ENCODE measurements around the gene KPNB1.

The KPNB1 gene

GRCh38 chr17:47670064-47670463, 20.3 kb downstream of the KPNB1 start:
- TF ChIP-seq KLF7 (tag by site-specific recombination; IDR thresholded peaks at IDR 0.05; ENCODE audit: borderline replicate concordance) (no peak), PRDM1 (tag by site-specific recombination; IDR thresholded peaks at IDR 0.05) (0 out of 2 replicates have a peak, but pooled peaks have one; percentile 31), ZBTB8A (tag by site-specific recombination; IDR thresholded peaks at IDR 0.05) (no peak), ZNF660 (tag by site-specific recombination; IDR thresholded peaks at IDR 0.05) (no peak)
- Histone ChIP-seq H3K4me3 (ENCODE audit: low read depth, low read length) (no peak overlapping the region), H3K9me3 (ENCODE audit: control insufficient read depth, insufficient read depth, low read depth, low read length) (no peaks in the 10 kb centered on the region), H3K36me3 (ENCODE audit: control insufficient read depth in 2 of 2, insufficient read depth in 1 of 2, low read length in 2 of 2) (peaks cover 97 to 98% of the 10 kb centered on the region in 2 experiments), H3K27ac (ENCODE audit: extremely low read depth, low read depth, low read length) (0 out of 2 replicates have a peak overlapping the region, but pooled peaks have one; percentile 22), H3K4me1 (ENCODE audit: control insufficient read depth, insufficient read depth, low read length) (no peaks in the 10 kb centered on the region)
- CTCF ChIA-PET: interaction anchor here (0.5 to 0.9 kb wide), 2 partner anchors 15 to 50 kb away, joined by 3 read pairs; no protein-coding TSS in a partner anchor
- POLR2A ChIA-PET: interaction anchor here (0.5 to 2.0 kb wide), 2 partner anchors 17 to 19 kb away, joined by 3 to 8 read pairs; no protein-coding TSS in a partner anchor

GRCh38 chr17:47674499-47674898, 24.8 kb downstream of the KPNB1 start:
- no peak overlapping the region for H3K27ac ChIP-seq (ENCODE audit: extremely low read depth, low read depth, low read length)
- H3K4me3 ChIP-seq (ENCODE audit: low read depth, low read length): no peak overlapping the region
- no peaks in the 10 kb centered on the region for H3K9me3 ChIP-seq (ENCODE audit: control insufficient read depth, insufficient read depth, low read depth, low read length)
- ChIA-PET CTCF (interaction anchor here (0.6 to 9.1 kb wide), 2 partner anchors 9 to 473 kb away, joined by 3 to 107 read pairs; no protein-coding TSS in a partner anchor), POLR2A (interaction anchor here (0.9 to 2.7 kb wide), 4 partner anchors 10 to 25 kb away, joined by 3 to 21 read pairs (median 4); partner anchors contain the start of gene KPNB1)
- H3K36me3 ChIP-seq (ENCODE audit: control insufficient read depth in 2 of 2, insufficient read depth in 1 of 2, low read length in 2 of 2): peaks cover 99 to 100% of the 10 kb centered on the region in 2 experiments
- TF ChIP-seq ZNF658 (tag by site-specific recombination; IDR thresholded peaks at IDR 0.05): no peak
- TF ChIP-seq PRDM10 (tag by site-specific recombination; IDR thresholded peaks at IDR 0.05): 0 out of 2 replicates have a peak, but pooled peaks have one; percentile 32
- no peaks in the 10 kb centered on the region for H3K4me1 ChIP-seq (ENCODE audit: control insufficient read depth, insufficient read depth, low read length)

DNA sequence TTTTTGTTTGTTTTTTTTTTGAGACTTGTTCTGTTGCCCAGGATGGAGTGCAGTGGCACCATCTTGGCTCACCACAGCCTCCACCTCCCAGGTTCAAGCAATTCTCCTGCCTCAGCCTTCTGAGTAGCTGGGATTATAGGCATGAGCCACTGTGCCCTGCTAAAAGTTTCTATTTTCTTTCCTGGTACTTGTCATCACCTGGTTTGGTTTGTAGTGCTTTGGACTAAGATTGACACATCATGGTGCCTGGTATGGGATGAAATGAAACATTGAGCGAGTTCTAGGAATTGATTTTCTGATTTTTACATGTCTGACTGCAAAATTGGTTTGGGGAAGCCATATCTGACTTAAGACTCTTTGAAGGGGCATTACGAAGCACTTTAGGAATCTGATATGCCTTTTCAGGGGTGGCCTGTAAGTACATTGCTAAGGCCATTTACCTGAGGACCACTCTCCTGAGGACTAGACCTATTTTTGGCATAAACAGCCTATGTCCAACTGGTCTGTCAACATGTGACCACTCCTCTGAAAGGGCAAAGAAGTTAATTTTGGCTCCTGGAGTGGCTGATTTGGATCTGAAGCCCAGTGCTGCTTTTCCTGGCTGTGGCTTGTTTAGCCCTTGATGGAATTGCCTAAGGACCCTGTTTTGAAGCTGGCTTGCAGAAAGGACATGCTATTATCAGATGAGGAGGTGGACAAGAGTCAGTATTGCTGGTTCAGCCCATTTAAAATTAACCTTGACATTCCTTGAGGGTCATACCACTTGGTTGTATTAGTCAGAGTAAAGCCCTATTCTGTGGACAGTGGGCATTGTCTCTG, 25.9 kb downstream of the KPNB1 start:
- TF ChIP-seq ZNF510 (tag by site-specific recombination; IDR thresholded peaks at IDR 0.05; ENCODE audit: insufficient replicate concordance): no peak
- TF ChIP-seq, protein P1, sequence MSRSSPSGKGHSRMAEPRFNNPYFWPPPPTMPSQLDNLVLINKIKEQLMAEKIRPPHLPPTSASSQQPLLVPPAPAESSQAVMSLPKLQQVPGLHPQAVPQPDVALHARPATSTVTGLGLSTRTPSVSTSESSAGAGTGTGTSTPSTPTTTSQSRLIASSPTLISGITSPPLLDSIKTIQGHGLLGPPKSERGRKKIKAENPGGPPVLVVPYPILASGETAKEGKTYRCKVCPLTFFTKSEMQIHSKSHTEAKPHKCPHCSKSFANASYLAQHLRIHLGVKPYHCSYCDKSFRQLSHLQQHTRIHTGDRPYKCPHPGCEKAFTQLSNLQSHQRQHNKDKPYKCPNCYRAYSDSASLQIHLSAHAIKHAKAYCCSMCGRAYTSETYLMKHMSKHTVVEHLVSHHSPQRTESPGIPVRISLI (tag by site-specific recombination; IDR thresholded peaks at IDR 0.05): 0 out of 2 replicates have a peak, but pooled peaks have one; percentile 74
- peaks cover 99 to 100% of the 10 kb centered on the region in 2 experiments for H3K36me3 ChIP-seq (ENCODE audit: control insufficient read depth in 2 of 2, insufficient read depth in 1 of 2, low read length in 2 of 2)
- no peak overlapping the region for H3K27ac ChIP-seq (ENCODE audit: extremely low read depth, low read depth, low read length)
- H3K4me1 ChIP-seq (ENCODE audit: control insufficient read depth, insufficient read depth, low read length): no peaks in the 10 kb centered on the region
- no peak overlapping the region for H3K4me3 ChIP-seq (ENCODE audit: low read depth, low read length)
- H3K9me3 ChIP-seq (ENCODE audit: control insufficient read depth, insufficient read depth, low read depth, low read length): no peaks in the 10 kb centered on the region
- ChIA-PET POLR2A (interaction anchor here (1.4 to 2.7 kb wide), 2 partner anchors 26 kb away, joined by 4 to 21 read pairs; partner anchors contain the start of gene KPNB1), CTCF (interaction anchor here (0.6 to 9.1 kb wide), 8 partner anchors 11 to 156 kb away, joined by 3 to 107 read pairs (median 4); partner anchors contain the start of genes LRRC46 and MRPL10)

- Histone ChIP-seq H3K4me3 (ENCODE audit: low read depth, low read length) (no peak overlapping the region), H3K4me1 (ENCODE audit: control insufficient read depth, insufficient read depth, low read length) (no peaks in the 10 kb centered on the region), H3K27ac (ENCODE audit: extremely low read depth, low read depth, low read length) (no peak overlapping the region), H3K36me3 (ENCODE audit: control insufficient read depth in 2 of 2, insufficient read depth in 1 of 2, low read length in 2 of 2) (peaks cover 99 to 100% of the 10 kb centered on the region in 2 experiments), H3K9me3 (ENCODE audit: control insufficient read depth, insufficient read depth, low read depth, low read length) (no peaks in the 10 kb centered on the region)
- TF ChIP-seq SCRT2 (tag by site-specific recombination; IDR thresholded peaks at IDR 0.05): peak; percentile 78
- no peak for TF ChIP-seq ZNF561 (tag by site-specific recombination; IDR thresholded peaks at IDR 0.05; ENCODE audit: borderline replicate concordance)
- TF ChIP-seq, protein P2, sequence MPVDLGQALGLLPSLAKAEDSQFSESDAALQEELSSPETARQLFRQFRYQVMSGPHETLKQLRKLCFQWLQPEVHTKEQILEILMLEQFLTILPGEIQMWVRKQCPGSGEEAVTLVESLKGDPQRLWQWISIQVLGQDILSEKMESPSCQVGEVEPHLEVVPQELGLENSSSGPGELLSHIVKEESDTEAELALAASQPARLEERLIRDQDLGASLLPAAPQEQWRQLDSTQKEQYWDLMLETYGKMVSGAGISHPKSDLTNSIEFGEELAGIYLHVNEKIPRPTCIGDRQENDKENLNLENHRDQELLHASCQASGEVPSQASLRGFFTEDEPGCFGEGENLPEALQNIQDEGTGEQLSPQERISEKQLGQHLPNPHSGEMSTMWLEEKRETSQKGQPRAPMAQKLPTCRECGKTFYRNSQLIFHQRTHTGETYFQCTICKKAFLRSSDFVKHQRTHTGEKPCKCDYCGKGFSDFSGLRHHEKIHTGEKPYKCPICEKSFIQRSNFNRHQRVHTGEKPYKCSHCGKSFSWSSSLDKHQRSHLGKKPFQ (tag by site-specific recombination; IDR thresholded peaks at IDR 0.05): no peak
- ChIA-PET CTCF (interaction anchor here (0.6 to 9.1 kb wide), 9 partner anchors 11 to 155 kb away, joined by 3 to 107 read pairs (median 3); partner anchors contain the start of genes LRRC46 and MRPL10), POLR2A (interaction anchor here (0.6 to 1.4 kb wide), 3 partner anchors 12 to 27 kb away, joined by 4 to 8 read pairs (median 5); partner anchors contain the start of gene KPNB1)
These were observed 26.4 kb downstream of the KPNB1 start for GRCh38 chr17:47676199-47676472.
